ENCODE results near the gene MYZAP. TPM values are rescaled to one million over a fixed set of nuclear protein-coding genes. Genes with fewer than 3 reads are reported as not detected.

MYZAP gene
- total and polyA plus RNA-seq, 10 of the 15 experiments (the other 5 are each of a cell fraction or from before 2014, with no cell fraction given), result not detected

DNA sequence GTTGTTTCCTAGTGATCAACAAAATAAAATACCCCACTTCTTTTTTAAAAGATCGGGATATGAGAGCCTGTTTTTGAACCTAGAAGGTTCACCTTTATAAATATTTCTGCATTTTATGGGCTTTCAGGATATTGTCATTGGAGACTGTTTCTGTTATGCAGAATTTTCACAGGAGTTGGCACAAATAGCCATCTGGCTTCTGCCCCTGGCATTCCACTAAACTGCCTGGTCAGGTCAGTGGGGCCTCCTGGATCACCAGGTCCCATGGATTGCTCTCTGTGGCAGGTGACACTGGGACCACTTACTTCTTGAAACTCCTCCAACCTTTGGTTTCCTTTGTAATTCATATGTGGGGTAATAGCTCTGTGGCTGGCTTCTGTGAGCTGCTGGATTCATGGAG is 89.3 kb downstream of the MYZAP start (continued):
- TF ChIP-seq, protein P1, sequence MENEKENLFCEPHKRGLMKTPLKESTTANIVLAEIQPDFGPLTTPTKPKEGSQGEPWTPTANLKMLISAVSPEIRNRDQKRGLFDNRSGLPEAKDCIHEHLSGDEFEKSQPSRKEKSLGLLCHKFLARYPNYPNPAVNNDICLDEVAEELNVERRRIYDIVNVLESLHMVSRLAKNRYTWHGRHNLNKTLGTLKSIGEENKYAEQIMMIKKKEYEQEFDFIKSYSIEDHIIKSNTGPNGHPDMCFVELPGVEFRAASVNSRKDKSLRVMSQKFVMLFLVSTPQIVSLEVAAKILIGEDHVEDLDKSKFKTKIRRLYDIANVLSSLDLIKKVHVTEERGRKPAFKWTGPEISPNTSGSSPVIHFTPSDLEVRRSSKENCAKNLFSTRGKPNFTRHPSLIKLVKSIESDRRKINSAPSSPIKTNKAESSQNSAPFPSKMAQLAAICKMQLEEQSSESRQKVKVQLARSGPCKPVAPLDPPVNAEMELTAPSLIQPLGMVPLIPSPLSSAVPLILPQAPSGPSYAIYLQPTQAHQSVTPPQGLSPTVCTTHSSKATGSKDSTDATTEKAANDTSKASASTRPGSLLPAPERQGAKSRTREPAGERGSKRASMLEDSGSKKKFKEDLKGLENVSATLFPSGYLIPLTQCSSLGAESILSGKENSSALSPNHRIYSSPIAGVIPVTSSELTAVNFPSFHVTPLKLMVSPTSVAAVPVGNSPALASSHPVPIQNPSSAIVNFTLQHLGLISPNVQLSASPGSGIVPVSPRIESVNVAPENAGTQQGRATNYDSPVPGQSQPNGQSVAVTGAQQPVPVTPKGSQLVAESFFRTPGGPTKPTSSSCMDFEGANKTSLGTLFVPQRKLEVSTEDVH (IDR thresholded peaks at IDR 0.05; ENCODE audit: low read depth, partially characterized antibody), result no peak

DNA sequence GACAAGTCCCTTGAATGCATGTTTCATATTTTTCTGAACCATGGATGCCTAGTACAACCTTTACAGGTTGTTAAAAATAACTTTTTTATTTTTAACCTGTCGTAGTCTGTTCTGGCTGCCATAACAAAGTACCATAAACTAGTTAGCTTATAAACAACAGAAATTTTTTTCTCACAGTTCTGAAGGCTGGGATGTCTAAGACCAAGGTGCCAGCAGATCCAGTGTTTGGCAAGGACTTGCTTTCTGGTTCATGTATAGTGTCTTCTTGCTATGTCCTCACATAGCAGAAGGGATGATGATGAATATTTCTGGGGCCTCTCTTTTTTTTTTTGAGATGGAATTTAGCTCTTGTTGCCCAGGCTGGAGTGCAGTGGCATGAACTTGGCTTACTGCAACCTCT is 91.8 kb downstream of the MYZAP start:
- RAD21 ChIA-PET (ENCODE audit: unreplicated experiment), result no interaction called here
- Histone ChIP-seq H3K79me2 (ENCODE audit: control insufficient read depth, insufficient read depth, low read length) (no peaks in the 10 kb centered on the region), H3K4me1 (ENCODE audit: control insufficient read depth, insufficient read depth, low read length) (no peaks in the 10 kb centered on the region), H3K4me3 (no peak overlapping the region), H3K27ac (ENCODE audit: control insufficient read depth, insufficient read depth) (no peak overlapping the region), H3K36me3 (ENCODE audit: control insufficient read depth in 2 of 2, insufficient read depth in 2 of 2, low read length in 1 of 2) (no peaks in the 10 kb centered on the region), H3K27me3 (replicated peaks in 1 of 2; ENCODE audit: control insufficient read depth in 2 of 2, insufficient read depth in 2 of 2, low read length in 1 of 2) (no peaks in the 10 kb centered on the region), H4K20me1 (ENCODE audit: control insufficient read depth, insufficient read depth) (no peaks in the 10 kb centered on the region), H3K4me2 (ENCODE audit: control insufficient read depth, insufficient read depth) (no peak overlapping the region), H3K9me3 (replicated peaks; ENCODE audit: control insufficient read depth, insufficient read depth, low read length) (no peaks in the 10 kb centered on the region), H2AFZ (ENCODE audit: control insufficient read depth, low read depth, low read length) (no peak overlapping the region), H3K9ac (ENCODE audit: control insufficient read depth, insufficient read depth, low read length) (no peak overlapping the region)
- no TSS peak for BruUV-seq (replicated peaks)
- FAIRE-seq (no peak), ATAC-seq (no peak), DNase-seq (ENCODE audit: low read depth, low spot score) (no peak)
- SMC1A ChIA-PET (ENCODE audit: uncharacterized antibody, unreplicated experiment), result no interaction called here
- POLR2A ChIA-PET, result no interaction called here
- 56% methylated on average over 1 of the region's 1 CpG for WGBS (ENCODE audit: insufficient coverage, insufficient replicate concordance, low lambda C conversion rate, missing lambda C conversion rate)
- CTCF ChIA-PET, result interaction anchor here (0.6 kb wide), 1 partner anchor 28 kb away, joined by 3 read pairs; no protein-coding TSS in a partner anchor
- intact Hi-C loops (cut with micrococcal nuclease; ENCODE audit: unreplicated experiment) (no loop called here), in situ Hi-C loops (cut with MboI) (no loop called here)
- TF ChIP-seq MYB (IDR thresholded peaks at IDR 0.05; ENCODE audit: borderline replicate concordance, low read depth, low read length) (no peak), TAF1 (IDR thresholded peaks at IDR 0.05; ENCODE audit: borderline replicate concordance, low read depth, low read length) (no peak), RCOR1 (conservative IDR thresholded peaks at IDR 0.05; ENCODE audit: low read depth, low read length) (no peak), HDAC6 (IDR thresholded peaks at IDR 0.05; ENCODE audit: unreplicated experiment) (no peak), BACH1 (IDR thresholded peaks at IDR 0.05; ENCODE audit: borderline replicate concordance) (no peak), KLF5 (IDR thresholded peaks at IDR 0.05; ENCODE audit: partially characterized antibody) (no peak)
- TF ChIP-seq, protein P2, sequence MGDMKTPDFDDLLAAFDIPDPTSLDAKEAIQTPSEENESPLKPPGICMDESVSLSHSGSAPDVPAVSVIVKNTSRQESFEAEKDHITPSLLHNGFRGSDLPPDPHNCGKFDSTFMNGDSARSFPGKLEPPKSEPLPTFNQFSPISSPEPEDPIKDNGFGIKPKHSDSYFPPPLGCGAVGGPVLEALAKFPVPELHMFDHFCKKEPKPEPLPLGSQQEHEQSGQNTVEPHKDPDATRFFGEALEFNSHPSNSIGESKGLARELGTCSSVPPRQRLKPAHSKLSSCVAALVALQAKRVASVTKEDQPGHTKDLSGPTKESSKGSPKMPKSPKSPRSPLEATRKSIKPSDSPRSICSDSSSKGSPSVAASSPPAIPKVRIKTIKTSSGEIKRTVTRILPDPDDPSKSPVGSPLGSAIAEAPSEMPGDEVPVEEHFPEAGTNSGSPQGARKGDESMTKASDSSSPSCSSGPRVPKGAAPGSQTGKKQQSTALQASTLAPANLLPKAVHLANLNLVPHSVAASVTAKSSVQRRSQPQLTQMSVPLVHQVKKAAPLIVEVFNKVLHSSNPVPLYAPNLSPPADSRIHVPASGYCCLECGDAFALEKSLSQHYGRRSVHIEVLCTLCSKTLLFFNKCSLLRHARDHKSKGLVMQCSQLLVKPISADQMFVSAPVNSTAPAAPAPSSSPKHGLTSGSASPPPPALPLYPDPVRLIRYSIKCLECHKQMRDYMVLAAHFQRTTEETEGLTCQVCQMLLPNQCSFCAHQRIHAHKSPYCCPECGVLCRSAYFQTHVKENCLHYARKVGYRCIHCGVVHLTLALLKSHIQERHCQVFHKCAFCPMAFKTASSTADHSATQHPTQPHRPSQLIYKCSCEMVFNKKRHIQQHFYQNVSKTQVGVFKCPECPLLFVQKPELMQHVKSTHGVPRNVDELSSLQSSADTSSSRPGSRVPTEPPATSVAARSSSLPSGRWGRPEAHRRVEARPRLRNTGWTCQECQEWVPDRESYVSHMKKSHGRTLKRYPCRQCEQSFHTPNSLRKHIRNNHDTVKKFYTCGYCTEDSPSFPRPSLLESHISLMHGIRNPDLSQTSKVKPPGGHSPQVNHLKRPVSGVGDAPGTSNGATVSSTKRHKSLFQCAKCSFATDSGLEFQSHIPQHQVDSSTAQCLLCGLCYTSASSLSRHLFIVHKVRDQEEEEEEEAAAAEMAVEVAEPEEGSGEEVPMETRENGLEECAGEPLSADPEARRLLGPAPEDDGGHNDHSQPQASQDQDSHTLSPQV (IDR thresholded peaks at IDR 0.05), result no peak
- TF ChIP-seq, protein P3, sequence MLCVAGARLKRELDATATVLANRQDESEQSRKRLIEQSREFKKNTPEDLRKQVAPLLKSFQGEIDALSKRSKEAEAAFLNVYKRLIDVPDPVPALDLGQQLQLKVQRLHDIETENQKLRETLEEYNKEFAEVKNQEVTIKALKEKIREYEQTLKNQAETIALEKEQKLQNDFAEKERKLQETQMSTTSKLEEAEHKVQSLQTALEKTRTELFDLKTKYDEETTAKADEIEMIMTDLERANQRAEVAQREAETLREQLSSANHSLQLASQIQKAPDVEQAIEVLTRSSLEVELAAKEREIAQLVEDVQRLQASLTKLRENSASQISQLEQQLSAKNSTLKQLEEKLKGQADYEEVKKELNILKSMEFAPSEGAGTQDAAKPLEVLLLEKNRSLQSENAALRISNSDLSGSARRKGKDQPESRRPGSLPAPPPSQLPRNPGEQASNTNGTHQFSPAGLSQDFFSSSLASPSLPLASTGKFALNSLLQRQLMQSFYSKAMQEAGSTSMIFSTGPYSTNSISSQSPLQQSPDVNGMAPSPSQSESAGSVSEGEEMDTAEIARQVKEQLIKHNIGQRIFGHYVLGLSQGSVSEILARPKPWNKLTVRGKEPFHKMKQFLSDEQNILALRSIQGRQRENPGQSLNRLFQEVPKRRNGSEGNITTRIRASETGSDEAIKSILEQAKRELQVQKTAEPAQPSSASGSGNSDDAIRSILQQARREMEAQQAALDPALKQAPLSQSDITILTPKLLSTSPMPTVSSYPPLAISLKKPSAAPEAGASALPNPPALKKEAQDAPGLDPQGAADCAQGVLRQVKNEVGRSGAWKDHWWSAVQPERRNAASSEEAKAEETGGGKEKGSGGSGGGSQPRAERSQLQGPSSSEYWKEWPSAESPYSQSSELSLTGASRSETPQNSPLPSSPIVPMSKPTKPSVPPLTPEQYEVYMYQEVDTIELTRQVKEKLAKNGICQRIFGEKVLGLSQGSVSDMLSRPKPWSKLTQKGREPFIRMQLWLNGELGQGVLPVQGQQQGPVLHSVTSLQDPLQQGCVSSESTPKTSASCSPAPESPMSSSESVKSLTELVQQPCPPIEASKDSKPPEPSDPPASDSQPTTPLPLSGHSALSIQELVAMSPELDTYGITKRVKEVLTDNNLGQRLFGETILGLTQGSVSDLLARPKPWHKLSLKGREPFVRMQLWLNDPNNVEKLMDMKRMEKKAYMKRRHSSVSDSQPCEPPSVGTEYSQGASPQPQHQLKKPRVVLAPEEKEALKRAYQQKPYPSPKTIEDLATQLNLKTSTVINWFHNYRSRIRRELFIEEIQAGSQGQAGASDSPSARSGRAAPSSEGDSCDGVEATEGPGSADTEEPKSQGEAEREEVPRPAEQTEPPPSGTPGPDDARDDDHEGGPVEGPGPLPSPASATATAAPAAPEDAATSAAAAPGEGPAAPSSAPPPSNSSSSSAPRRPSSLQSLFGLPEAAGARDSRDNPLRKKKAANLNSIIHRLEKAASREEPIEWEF (IDR thresholded peaks at IDR 0.05; ENCODE audit: insufficient replicate concordance, low read depth, low read length), result no peak

Measured in GM12878 (cell line).